ENCODE measurements around the gene MKI67.
"Not testable (repeated sequence)": the region's sequence is repeated elsewhere in the genome, so short reads cannot be mapped to it uniquely, and the experiment has no call there.

MKI67 gene

GRCh38 chr10:128149267-128150014, 23.2 kb upstream of the MKI67 start:
- TF ChIP-seq CTCF (conservative IDR thresholded peaks at IDR 0.05; ENCODE audit: control insufficient read depth, insufficient read depth, low read depth, low read length), result no peak
- H3K4me3 ChIP-seq (ENCODE audit: control insufficient read depth, low read depth, low read length), result no peak overlapping the region

GRCh38 chr10:128147669-128148068, 21.4 kb upstream of the MKI67 start:
- H3K4me3 ChIP-seq (ENCODE audit: control insufficient read depth, low read depth, low read length), result no peak overlapping the region
- DNase-seq (ENCODE audit: low read depth), result peak; percentile 96
- TF ChIP-seq CTCF (conservative IDR thresholded peaks at IDR 0.05; ENCODE audit: control insufficient read depth, insufficient read depth, low read depth, low read length), result no peak

More at GRCh38 chr10:128149267-128150014, 23.2 kb upstream of the MKI67 start:
- no peak for DNase-seq (ENCODE audit: low read depth)

- DNase-seq (ENCODE audit: low read depth), result peak; percentile 10
- H3K4me3 ChIP-seq (ENCODE audit: control insufficient read depth, low read depth, low read length), result no peak overlapping the region
- TF ChIP-seq CTCF (conservative IDR thresholded peaks at IDR 0.05; ENCODE audit: control insufficient read depth, insufficient read depth, low read depth, low read length), result no peak
These were observed 20.8 kb upstream of the MKI67 start for GRCh38 chr10:128147064-128147463.

GRCh38 chr10:128144547-128144946, 18.3 kb upstream of the MKI67 start:
- no peak for TF ChIP-seq CTCF (conservative IDR thresholded peaks at IDR 0.05; ENCODE audit: control insufficient read depth, insufficient read depth, low read depth, low read length)
- no peak for DNase-seq (ENCODE audit: low read depth)
- no peak overlapping the region for H3K4me3 ChIP-seq (ENCODE audit: control insufficient read depth, low read depth, low read length)

GRCh38 chr10:128143531-128143930, 17.3 kb upstream of the MKI67 start:
- no peak for TF ChIP-seq CTCF (conservative IDR thresholded peaks at IDR 0.05; ENCODE audit: control insufficient read depth, insufficient read depth, low read depth, low read length)
- H3K4me3 ChIP-seq (ENCODE audit: control insufficient read depth, low read depth, low read length), result no peak overlapping the region
- no peak for DNase-seq (ENCODE audit: low read depth)

GRCh38 chr10:128140425-128140824, 14.2 kb upstream of the MKI67 start:
- no peak for TF ChIP-seq CTCF (conservative IDR thresholded peaks at IDR 0.05; ENCODE audit: control insufficient read depth, insufficient read depth, low read depth, low read length)
- DNase-seq (ENCODE audit: low read depth), result no peak
- H3K4me3 ChIP-seq (ENCODE audit: control insufficient read depth, low read depth, low read length), result no peak overlapping the region

GRCh38 chr10:128138429-128138828, 12.2 kb upstream of the MKI67 start:
- DNase-seq (ENCODE audit: low read depth), result not testable (repeated sequence)

More at GRCh38 chr10:128138429-128138828, 12.2 kb upstream of the MKI67 start:
- H3K4me3 ChIP-seq (ENCODE audit: control insufficient read depth, low read depth, low read length), result not testable (repeated sequence)

Data from fibroblast of mammary gland (primary cell).